GM21423 (cell line): Measurements from ENCODE around the gene WDFY3.

Experiments used
- ATAC-seq: cut with Tn5 transposase; IDR thresholded peaks from one replicate; pipeline ENCODE4 v1.9.1; 2021; ENCODE audit warnings: mild to moderate bottlenecking, moderate library complexity; ENCODE audit not compliant: unreplicated experiment

The WDFY3 gene

GRCh38 chr4:84966382-84967242, at the start of gene WDFY3:
Gene WDFY3, minus strand, starts transcription at chr4:84966690. Its CDS starts 106,099 bp downstream, at chr4:84860591.
- peak; percentile 62 for ATAC-seq

- no peak for ATAC-seq
These were observed 39.4 kb upstream of the WDFY3 start for GRCh38 chr4:85005865-85006377.

GRCh38 chr4:85000343-85000742, 33.9 kb upstream of the WDFY3 start:
- no peak for ATAC-seq

GRCh38 chr4:84995386-84995785, 28.9 kb upstream of the WDFY3 start:
- no peak for ATAC-seq

GRCh38 chr4:84994280-84994679, 27.8 kb upstream of the WDFY3 start:
- ATAC-seq, result no peak

GRCh38 chr4:84985952-84986351, 19.5 kb upstream of the WDFY3 start:
- ATAC-seq, result no peak

GRCh38 chr4:84977396-84977795, 10.9 kb upstream of the WDFY3 start:
- no peak for ATAC-seq

- no peak for ATAC-seq
These were observed 7.4 kb upstream of the WDFY3 start for GRCh38 chr4:84973856-84974255.

- no peak for ATAC-seq
These were observed 4.9 kb upstream of the WDFY3 start for GRCh38 chr4:84971319-84971932.

- no peak for ATAC-seq
These were observed 2.4 kb upstream of the WDFY3 start for GRCh38 chr4:84968925-84969324.

- no peak for ATAC-seq
These were observed 777 bp upstream of the WDFY3 start for GRCh38 chr4:84967243-84967690.

- ATAC-seq, result peak; percentile 21
These were observed 723 bp downstream of the WDFY3 start for GRCh38 chr4:84965553-84966381.

GRCh38 chr4:84964995-84965552, 1.4 kb downstream of the WDFY3 start:
- no peak for ATAC-seq

- ATAC-seq, result no peak
These were observed 4.4 kb downstream of the WDFY3 start for GRCh38 chr4:84962102-84962501.

- no peak for ATAC-seq
These were observed 8.1 kb downstream of the WDFY3 start for GRCh38 chr4:84958434-84958833.

- no peak for ATAC-seq
These were observed 8.7 kb downstream of the WDFY3 start for GRCh38 chr4:84957514-84958420.

GRCh38 chr4:84956014-84956413, 10.5 kb downstream of the WDFY3 start:
- no peak for ATAC-seq

- no peak for ATAC-seq
These were observed 11.4 kb downstream of the WDFY3 start for GRCh38 chr4:84954982-84955567.

- ATAC-seq, result no peak
These were observed 13.7 kb downstream of the WDFY3 start for GRCh38 chr4:84952776-84953175.
